Activated CD4-positive, alpha-beta memory T cell treated with anti-CD3 and anti-CD28 coated beads, Interleukin-2, amount 10 ng/mL, durations not matched to agents 7 days and 5 days (primary cell): Measurements from ENCODE around the gene PHIP. TPM values are rescaled to one million over a fixed set of nuclear protein-coding genes. Genes with fewer than 3 reads are reported as not detected.
"Not testable (repeated sequence)": the region's sequence is repeated elsewhere in the genome, so short reads cannot be mapped to it uniquely, and the experiment has no call there.

Experiments used
- CTCF ChIA-PET: fragments of 350-600 bp; sonication (Branson Sonifier 250); formaldehyde crosslinking; loops from one replicate; lab custom pipeline; 2021; ENCODE audit warnings: antibody characterized with exemption, inconsistent platforms; lab: Charles Lee
- POLR2A ChIA-PET: fragments of 350-600 bp; sonication (Branson Sonifier 250); formaldehyde crosslinking; loops from one replicate; lab custom pipeline; 2021; ENCODE audit warnings: antibody characterized with exemption; lab: Charles Lee
- DNase-seq: peaks from one replicate; pipeline ENCODE4 v3.0.0-alpha.2; 2020
- H3K27ac Mint-ChIP-seq: one replicate; pipeline ENCODE4 v1.8.0; 2021; ENCODE audit warnings: mild to moderate bottlenecking, mixed read lengths
- H3K27me3 Mint-ChIP-seq: one replicate; pipeline ENCODE4 v1.8.0; 2021; ENCODE audit warnings: mixed read lengths
- H3K36me3 Mint-ChIP-seq: one replicate; pipeline ENCODE4 v1.8.0; 2021; ENCODE audit warnings: low read depth, mixed read lengths
- H3K4me1 Mint-ChIP-seq: one replicate; pipeline ENCODE4 v1.8.0; 2021; ENCODE audit warnings: mixed read lengths
- H3K4me3 Mint-ChIP-seq: one replicate; pipeline ENCODE4 v1.8.0; 2021; ENCODE audit warnings: mild to moderate bottlenecking, mixed read lengths
- H3K9me3 Mint-ChIP-seq: one replicate; pipeline ENCODE4 v1.8.0; 2021; ENCODE audit warnings: mixed read lengths
- total RNA-seq, 2 experiments: library from RNA; stranded (reverse); gene quantifications; one replicate each; pipeline ENCODE4 v1.2.3, GENCODE V29; 2021

PHIP gene
- total RNA-seq, 2 experiments from 2014 or later, result 31.8 to 34.0 TPM

DNA sequence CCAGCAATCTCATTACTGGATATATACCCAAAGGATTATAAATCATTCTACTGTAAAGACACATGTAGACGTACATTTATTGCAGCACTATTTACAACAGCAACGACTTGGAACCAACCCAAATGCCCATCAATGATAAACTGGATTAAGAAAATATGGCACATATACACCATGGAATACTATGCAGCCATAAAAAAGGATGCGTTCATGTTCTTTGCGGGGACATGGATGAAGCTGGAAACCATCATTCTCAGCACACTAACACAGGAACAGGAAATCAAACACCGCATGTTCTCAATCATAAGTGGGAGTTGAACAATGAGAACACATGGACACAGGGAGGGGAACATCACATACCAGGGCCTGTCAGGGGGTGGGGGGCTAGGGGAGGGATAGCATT lies 188.2 kb downstream of the PHIP start:
- H3K27me3 Mint-ChIP-seq, POLR2A ChIA-PET, H3K27ac Mint-ChIP-seq, H3K36me3 Mint-ChIP-seq, DNase-seq, CTCF ChIA-PET, H3K4me1 Mint-ChIP-seq, H3K9me3 Mint-ChIP-seq, H3K4me3 Mint-ChIP-seq: not testable (repeated sequence)

Other genes starting within 250 kb of the PHIP start
- gene IRAK1BP1, start 210.7 kb downstream of the PHIP start, total RNA-seq, result 1 to 10 TPM; 1.9 to 2.1 TPM
- 10 to 100 TPM; 39.7 to 44.4 TPM for gene HMGN3, start 156.4 kb upstream of the PHIP start, total RNA-seq